Stimulated activated CD4-positive, alpha-beta T cell treated with anti-CD3 and anti-CD28 coated beads, Interleukin-4, amount 100 ng/mL, for 4 hours (primary cell): ENCODE results near the gene RNF4.
"Not testable (repeated sequence)": the region's sequence is repeated elsewhere in the genome, so short reads cannot be mapped to it uniquely, and the experiment has no call there.

Experiments used
- DNase-seq, 2 experiments: peaks; one replicate each; pipeline ENCODE4 v3.0.0-alpha.2; 2020

RNF4 gene

DNA sequence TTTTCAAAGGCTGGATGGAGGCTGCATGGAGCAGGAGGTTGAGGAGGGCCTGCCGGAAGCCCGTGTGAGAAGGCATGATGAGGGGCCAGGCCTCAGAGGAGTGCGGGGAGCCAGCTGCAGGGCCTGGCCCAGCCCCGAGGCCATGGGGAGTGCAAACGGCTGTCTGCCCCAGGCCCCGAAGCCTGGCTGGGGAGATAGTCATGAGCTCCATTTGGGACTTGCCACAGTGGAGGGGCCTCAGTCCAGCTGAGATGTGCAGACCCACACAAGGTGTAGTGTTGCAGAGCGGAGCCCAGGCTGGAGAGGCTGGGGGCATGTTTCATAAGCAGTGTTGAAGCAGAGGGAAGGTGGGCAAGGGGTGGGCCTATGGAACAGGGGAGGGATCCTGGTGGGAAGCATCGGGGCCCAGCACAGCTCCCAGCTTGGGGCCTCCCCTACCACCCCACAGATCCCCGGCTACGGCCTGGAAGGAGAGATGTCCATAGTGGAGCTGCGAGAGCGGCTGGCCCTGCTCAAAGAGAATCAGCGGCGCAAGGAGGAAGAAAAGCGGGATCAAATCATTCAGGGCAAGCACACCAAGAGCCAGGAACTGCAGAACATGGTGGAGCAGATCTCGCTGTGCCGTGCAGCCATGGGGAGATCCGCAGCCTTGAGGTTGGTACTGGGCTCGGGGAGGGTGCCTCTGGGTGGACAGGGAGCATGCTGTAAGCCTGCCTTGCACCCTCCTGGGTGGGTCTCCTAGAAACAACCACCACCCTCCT lies 9.1 kb upstream of the RNF4 start:
- no peak for DNase-seq

DNA sequence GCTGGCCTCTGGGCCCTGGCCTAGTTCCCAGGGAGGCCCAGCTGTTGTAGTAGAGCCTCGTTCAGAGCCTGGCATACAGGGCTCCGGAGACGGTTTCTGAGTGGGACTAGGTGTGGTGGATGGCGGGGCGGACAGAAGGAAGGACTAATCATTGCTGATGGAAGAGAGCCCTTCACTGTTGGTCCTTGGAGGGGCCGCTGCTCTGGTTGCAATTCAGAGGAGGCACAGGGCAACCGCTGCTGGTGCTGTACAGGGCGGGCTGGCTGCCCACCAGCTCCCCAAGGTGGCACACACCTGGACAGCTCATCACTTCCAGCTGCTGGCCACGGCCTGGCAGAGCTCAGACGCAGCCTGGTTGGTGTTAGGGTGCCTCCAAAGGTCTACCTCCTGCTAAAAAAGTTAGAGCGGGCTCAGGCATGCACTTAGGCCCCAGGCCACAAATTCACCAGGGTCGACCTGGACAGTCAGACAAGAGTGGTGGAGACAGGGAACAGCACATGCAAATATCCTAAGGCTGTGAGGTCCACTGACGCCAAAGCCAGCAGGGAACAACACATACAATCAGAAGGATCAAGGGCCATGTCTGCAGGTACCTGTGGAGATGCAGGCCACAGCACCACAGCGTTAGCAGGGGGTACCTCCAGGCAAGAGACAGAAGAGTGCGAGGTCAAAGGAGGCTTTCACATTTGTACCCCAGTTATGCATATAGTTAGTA lies 7.5 kb upstream of the RNF4 start:
- no peak for DNase-seq

DNA sequence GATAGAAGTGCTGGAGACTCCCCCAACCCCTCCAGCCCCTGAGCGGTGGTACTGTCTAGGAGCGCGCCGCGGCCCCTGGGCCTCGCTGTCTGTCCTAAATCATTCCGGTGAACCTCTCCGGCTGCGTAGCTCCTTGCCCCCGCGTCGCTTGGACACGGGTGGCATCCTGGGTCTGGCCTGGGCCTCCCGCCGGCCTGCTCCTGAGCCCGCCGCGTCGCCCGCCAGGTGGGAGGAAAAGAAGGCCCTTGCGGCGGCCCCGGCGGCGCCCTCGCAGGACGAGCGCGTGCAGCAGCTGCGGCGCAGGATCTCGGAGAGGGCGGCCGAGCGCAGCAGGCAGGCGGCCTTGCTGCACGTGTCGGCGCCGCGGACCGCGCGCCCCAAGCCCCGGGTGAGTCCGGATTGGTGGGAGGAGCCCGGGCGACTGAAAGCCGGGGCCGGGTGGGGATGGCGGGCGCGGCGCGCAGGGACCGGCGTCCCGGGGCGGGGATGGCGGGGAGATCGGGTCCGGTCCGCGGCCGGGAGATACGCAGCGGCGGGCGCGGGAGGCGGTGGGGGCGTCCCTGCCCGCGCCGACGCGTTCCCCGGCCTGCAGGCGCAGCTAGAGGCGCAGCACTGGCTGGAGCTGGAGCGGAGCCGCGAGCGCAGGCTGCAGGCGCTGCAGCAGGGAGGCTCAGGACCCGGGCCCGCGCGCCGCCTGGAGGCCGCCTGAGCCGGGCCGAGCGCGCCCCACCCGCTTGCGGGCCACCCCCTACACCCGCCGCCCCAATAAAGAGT lies 6.5 kb upstream of the RNF4 start:
- peak; percentile 63 to 69 for DNase-seq

DNA sequence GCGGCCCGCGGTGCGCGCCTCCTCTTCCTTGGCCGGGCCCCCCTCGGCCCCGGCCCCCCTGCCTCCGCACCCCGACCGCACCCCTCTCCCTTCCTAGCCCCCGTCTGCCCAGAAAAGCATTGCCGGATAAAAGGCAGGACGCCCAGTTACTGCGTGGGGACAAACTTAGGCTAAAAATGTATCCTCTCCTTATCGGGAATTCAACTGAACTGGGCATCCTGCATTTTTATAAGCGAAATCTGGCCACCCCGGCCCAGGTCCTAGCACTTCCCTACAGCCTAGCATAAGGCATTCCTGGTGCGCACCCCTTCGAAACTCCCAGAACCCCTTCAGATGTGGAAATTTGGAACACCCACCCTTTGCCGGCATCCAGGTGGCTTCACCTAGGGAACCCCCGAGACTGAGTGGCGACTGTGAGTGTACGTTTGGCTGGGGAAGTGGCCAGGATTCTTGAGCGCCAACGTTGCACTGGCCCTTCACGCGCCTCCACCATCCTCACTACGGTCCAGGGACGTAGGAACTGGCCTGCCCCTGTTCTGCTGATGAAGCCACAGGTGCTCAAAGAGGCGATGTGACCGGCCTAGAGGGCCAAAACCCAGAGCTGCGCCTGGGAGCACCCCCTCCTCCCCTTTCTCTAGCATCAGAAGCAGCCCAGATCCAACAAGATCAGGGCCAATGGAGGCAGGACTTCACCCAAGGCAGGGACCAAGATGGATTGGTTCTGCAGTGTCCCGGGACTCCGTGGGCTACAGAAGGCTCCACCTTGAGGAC lies 5.7 kb upstream of the RNF4 start:
- DNase-seq = no peak

DNA sequence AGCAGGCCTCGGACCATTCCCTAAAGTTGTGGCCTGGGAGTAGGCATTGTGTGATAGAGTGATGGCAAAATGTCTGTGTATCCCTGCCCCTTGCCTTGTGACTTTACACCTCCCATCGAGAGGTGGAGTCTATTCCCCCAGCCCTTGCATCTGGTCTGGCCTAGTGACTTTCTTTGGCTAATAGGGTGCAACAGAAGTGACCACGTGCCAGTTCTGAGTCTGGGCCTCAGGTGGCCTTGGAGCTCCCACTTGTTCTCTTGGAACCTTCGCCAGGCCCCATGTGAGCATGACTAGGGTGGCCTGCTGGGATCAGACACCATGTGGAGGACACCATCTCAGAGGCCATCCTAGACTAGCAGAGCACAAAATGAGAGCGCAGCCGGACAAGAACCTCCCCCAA lies 3.9 kb upstream of the RNF4 start:
- DNase-seq = no peak

DNA sequence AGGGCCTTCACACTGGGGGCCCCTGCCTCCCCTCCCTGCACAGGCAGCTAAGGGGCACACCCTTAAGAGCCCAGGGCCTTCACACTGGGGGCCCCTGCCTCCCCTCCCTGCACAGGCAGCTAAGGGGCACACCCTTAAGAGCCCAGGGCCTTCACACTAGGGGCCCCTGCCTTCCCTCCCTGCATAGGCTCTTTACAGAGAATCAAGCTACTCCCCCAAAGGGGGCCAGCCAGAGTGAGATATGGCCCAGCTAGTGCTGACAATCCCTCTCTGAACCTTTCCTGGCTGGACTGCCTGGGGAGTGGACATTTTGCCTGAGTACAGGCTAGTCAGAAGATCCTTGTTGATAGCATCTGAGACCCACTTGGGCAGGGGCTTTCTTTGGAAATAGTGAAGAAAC lies 3.4 kb upstream of the RNF4 start:
- DNase-seq = not testable (repeated sequence)

DNA sequence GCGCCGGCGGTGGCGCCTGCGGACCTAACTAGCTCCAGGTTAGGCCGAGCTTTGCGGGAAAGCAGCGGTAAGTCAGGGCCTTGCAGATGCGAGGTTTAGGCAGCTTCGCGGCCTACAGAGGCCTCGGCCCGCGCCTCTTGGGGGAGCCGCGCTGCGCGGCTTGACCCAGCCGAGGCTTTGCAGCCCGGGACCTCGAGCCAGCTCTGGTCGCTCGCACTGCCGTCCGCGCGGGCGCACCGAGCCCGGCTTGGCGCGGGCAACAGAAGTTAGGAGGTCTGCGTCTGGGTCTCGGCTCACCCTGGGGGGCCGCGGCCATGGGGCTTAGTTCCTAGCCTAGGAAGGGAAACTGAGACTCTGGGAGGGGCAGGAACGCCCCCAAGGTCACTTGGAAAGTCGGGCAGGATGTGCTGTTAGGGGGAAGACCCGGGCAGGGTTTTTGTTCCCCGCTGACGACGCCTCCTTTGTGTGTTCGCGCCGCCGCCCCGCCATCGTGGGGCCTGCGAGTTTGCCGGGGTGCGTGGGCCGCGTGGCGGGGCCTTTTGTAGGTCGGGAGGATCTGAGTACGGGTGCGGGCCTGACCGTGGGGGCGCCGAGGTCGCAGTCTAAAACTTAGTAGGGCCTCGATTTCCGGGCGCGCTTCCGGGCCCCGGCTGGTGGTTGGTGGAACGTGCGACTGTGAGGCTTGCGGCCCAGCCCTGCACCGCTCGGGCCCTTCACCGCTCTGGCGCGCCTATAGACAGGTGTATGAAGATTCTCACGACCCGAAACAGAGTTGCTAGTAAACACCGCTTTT lies 482 bp downstream of the RNF4 start:
- DNase-seq = peak; percentile 72 to 74

DNA sequence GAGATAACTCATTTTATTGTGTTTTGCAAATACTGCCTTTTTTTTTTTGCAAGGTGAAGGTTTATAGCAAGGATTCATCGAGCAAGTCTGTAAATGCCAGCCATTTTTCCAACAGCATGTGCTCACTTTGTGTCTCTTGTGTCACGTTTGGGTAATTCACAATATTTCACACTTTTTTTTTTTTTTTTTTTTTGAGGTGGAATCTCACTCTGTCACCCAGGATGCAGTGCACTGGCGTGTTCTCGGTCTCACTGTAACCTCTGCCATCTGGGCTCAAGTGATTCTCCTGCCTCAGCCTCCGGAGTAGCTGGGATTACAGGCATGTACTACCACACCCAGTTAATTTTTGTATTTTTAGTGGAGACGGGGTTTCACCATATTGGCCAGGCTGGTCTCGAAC lies 1.9 kb downstream of the RNF4 start:
- DNase-seq = no peak

DNA sequence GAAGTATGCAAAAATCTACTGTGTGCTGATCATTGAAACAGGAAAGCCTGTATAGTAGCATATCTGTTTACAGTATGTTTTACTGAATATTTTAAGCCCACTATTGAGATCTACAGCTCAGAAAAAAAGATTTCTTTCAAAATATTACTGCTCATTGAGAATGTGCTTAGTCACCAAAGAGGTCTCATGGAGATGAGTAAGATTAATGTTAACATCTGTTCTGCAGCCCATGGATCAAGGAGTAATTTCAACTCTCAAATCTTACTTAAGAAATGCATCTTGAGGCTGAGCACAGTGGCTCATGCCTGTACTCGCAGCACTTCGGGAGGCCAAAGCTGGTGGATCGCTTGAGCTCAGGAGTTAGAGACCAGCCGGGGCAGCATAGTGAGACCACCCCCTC lies 3.3 kb downstream of the RNF4 start:
- no peak for DNase-seq

DNA sequence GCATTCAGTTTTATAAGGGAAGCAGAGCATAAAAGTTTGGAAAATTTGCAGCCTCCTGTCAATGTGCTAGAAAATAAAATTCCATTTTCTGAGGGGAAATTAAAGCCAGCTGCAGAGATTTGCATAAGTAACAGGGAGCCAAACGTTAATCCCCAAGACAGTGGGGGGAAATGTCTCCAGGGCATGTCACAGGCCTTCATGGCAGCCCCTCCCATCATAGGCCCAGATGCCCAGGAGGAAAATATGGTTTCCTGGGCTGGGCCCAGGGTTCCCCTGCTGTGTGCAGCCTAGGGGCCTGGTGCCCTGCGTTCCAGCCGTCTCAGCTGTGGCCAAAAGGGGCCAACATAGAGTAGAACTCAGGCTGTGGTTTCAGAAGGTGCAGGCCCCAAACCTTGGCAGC lies 9.3 kb downstream of the RNF4 start:
- no peak for DNase-seq

DNA sequence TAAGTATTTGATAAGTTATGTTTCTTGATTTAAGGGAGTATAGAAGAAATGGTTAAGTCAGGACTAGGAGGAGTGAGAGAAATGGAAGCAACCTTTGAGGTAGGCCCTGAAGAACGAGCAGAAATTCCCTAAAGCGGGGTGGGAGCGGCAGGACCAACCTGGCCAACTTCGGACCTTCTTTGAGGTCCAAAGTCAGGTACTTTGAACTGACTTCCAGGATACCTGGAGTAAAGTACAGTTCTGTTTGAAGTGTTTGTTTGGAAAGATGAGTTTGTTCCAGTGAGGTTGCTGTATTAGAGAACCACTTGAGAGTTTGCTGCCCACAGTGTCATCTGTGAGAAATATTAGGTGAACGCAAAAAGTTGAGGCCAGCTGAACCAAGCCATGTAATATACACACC lies 11.7 kb downstream of the RNF4 start:
- DNase-seq = no peak

DNA sequence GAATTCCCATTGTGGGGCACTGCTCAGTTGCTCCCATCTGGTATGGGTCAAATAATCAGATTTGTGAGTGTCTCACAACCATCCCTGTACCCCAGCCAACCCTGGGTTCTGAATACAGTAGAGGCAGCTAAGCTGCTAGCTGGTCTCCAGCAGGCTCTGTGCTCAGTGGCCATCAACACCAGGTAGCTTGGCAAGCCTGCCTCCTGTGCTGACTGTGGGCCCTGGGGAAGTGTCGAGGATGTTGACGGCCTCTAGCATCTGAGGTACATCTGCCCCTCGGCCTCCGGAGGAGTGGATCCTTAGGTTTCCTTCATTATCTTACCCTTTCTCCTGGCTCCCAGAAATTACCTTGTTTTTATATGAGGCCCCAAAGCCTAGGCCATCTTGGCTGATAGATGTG lies 13.3 kb downstream of the RNF4 start:
- DNase-seq = no peak

DNA sequence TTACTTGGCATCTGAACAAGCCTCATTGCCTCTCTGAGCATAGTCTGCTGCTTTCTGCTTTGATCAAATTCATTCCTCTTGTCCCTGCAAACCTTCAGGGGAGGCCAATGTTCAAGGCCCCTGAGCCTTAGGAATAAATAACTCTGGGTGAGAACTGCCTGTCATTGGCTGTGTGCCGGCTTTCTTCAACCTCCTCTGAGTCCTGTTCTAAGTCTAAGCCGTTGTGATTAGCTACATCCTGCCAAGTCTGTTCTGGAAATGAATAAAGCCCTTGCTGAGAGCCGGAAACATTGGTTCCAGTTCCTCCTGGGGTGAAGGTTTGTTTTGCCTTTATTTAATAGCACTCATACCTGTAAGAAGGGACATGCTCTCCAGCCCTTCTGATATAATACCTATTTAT lies 13.8 kb downstream of the RNF4 start:
- DNase-seq = no peak

DNA sequence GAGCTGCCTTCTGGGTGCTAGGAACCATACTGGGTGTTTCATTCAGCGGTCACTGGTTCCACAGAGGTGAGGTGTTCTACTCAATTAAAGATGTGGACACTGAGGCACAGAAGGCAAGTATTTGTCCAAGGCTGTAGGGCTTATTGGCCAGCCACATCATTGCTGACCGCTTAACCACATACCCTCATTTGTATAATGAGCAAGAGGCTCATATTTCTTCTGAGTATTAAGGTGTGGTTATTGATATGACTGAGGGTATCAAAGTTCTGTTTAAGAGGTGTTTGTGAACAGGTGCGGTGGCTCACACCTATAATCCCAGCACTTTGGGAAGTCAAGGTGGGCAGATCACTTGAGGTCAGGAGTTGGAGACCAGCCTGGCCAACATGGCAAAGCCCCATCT lies 14.3 kb downstream of the RNF4 start:
- no peak for DNase-seq

DNA sequence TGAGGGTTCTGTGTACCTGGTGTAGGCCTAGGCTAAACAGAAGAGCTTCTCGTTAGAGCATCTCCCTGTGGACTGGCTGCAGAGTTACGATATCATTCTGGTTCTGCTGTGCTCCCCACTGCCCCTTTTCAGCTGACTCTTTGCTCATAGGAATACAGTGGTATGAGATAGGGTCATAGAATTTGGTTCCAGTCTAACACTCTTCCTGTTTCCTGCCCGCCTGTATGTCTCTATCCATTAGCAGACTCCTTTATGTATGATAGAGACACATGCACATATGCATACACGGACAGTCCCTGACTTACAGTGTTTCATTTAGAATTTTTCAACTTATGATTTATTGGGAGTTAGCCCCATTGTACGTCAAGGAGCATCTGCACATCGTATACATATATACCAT lies 15.3 kb downstream of the RNF4 start:
- DNase-seq = no peak

DNA sequence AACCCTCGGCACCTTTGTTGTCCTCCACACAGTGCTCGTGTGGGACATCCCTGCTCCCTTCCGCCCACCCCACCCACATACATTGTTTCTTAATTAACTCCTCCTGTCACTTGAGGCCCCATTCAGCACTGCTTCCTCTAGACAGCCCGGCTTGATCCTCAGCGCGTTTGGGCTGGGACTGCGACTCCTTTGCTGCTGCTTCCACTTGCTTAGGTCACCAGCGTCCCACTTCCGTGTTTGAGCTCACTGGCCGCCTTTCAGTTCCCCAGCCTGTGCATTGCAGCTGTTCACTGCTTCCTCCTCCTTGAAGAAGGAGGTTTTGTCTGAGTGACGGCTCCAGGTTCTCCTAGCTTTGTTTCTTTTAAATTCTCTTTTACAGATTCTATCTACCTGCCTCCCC lies 16.1 kb downstream of the RNF4 start:
- DNase-seq = peak; percentile 38 to 47

DNA sequence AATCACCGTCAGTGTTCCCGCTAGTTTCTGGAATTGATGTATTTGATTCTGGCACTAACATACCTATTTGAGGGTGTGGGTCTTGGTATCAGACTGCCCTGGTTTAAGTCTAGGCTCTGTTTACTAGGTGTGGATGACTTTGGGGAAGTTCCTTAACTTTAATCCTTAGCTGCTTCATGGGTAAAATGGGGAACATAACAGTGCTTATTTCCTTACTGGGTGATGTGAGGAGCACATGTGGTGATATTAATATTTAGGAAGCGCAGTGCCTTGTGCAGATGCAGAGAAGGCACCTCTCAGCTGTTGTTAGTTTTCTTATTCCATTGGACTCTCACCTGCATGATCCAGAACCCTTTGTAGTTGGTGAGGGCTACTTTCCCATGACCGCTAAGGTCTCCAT lies 17.1 kb downstream of the RNF4 start:
- no peak for DNase-seq

DNA sequence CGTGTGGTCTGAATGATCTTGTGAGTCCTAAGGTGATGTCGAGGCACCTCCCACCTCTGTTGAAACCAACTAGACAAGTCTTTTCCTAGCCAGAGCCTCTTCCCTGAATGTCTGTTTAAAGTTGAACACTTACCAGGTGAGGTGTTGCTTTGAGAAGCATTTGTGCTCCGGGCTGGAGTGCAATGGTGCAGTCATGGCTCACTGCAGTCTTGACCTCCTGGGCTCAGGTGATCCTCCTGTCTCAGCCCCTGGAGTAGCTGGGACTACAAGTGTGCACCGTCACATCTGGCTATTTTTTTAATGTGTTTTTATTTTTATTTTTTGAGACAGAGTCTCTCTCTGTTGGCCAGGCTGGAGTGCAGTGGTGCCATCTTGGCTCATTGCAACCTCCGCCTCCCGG lies 18.1 kb downstream of the RNF4 start:
- DNase-seq = no peak

DNA sequence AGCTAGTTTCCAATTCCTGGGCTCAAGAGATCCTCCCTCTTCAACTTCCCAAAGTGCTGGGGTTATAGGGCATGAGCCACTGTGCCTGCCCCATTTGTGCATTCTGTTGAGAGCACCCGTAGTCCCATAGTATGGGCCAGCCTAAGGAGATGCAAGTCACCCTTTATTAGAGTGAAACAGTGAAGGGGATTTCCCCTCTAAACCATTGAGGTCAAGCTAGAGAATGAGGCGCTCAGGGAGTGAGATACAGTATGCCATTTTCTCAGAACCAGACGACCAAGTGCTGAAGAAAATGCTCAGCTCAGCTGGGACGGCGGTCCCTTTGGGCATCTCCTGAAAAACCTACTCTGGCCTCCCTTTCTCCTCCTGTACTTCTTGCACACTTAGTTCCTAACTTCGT lies 18.7 kb downstream of the RNF4 start:
- DNase-seq = no peak

DNA sequence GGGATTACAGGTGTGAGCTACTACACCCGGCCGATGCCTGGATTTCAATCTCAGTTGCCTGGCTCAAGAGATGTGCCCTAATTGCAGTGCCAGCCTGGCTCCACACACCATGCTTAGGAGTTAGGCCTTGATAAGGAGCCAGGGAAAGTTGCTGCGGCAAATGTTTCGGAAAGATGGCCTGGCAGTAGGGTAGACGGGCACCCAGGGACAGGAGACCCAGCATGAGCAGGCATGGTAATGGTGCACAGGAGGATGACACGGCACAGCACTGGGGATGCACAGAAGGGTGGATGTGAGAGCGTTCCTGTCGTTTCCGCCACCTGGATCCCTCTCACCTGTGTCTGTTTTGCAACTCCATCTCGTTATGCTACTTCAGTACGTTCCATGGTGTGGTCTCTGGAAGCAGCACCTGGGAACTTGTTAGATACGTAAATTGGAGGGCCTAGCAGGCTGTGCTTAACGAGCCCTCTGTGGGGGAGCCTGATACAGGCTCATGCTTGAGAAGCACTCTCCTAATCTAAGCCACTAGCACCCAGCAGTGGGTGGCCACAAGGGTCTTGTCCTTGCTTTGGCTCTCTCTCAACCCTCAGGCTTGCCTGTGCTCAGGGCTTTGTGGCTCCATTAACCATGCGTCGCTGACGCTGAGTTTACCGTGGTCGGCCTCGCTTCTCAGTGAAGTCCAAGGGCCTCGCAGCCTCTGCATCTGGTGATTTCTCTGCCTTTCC lies 20.3 kb downstream of the RNF4 start:
- no peak for DNase-seq

DNA sequence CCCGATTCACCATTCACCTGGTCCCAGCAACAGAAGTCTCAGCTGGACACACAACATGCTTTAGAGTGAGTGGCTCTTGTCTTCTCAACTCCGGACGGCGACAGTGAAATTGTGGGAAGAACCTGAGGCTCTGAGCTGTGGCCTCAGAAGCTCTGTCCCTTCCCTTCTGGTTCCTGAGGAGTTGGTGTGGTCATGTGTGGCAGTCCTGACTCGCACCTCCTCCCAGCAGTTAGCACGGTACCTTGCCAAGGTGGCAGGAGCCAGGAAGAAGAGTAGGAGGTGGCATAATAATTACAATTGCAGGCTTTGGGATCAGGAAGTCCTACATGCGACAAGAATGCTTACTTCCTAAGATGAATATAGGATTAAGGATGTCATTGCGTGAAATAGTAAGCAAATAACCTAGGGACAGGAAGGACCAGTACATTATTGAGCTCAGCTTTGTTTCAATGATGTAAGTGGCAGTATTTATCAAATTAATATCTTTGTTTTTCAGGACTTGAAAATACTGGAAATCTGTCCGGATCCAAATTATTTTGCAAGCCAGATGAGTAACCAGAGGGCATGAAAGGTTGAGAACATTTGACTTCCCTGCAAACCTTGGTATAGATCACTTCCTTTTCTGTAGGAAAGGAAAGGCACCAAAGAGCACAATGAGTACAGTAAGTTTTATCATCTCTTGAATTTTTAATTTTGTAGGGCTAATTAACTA lies 21.1 kb downstream of the RNF4 start:
- DNase-seq = no peak
